Fibroblast of skin of right biceps (primary cell): ENCODE results near the gene DNMT3L.
A peak's percentile ranks its signal among the peaks of the same experiment; 100 is the strongest.
"Not testable (repeated sequence)": the region's sequence is repeated elsewhere in the genome, so short reads cannot be mapped to it uniquely, and the experiment has no call there.

Experiments
- DNase-seq: peaks from one replicate; pipeline ENCODE4 v3.0.0-alpha.2; 2013

DNMT3L gene

GRCh38 chr21:44241281-44241680 is 20.4 kb downstream of the DNMT3L start:
- not testable (repeated sequence) for DNase-seq

DNA sequence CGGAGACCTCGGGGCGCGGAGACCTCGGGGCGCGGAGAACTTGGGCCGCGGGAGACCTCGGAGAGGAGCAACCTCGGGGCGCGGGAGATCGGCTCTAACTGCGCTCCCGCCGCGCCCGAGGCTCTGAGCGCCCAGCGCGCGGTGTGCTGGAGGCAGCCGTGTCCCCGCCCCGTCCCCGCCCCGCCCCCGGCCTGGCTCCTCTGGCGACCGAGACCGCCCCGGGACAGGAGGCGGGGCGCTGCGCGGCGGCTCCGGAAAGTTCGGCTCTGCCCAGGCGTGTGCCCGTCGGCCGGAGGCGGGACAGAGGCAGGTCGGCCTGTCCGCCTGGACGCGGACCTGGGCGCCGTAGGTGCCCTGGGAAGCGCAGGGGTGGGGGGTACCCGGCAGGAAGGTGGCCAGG is 20.9 kb downstream of the DNMT3L start, which contains the start of gene ICOSLG:
ICOSLG (minus strand) TSS at position 102 of the 400 bp plus-strand sequence. CDS start 126 bp downstream, outside the sequence.
- DNase-seq = not testable (repeated sequence)

DNA sequence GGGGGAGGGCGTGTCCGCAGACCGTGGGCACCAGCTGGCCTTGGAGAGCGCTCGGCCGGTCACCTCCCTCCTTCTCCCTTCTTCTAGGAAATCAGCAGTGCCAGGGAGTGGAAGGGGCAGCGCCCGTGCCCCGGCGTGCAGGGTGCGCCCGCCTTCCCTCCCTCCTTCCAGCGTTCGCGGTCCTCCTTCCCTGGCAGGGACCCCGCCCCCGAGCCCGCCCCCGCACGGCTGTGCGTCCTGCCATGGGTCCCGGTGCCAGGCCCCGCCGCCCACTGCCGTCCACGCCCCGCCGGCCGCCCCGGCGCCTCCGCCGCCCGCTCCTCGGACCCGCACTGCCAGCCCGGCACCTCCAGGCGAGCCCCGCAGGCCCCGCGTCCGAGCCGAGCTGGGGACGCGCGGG is 21.3 kb downstream of the DNMT3L start:
- not testable (repeated sequence) for DNase-seq

DNA sequence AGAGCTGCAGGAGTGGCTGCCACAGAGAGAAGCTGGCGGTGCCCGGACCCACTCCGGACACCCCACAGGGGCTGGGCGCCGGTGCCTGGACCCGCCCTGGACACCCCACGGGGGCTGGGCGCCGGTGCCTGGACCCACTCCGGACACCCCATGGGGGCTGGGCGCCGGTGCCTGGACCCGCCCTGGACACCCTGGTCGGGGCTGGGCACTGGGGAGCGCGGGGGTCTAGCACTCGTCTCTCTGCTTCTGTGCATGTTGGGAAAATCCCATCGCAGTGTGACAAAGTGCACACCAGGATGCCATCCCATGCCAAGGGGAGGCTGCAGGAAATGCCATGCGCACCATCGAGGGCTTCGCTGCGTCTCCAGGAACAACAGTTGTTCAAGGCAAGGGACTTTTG is 32.1 kb downstream of the DNMT3L start:
- not testable (repeated sequence) for DNase-seq

GRCh38 chr21:44228109-44228508 is 33.6 kb downstream of the DNMT3L start:
- DNase-seq = not testable (repeated sequence)

DNA sequence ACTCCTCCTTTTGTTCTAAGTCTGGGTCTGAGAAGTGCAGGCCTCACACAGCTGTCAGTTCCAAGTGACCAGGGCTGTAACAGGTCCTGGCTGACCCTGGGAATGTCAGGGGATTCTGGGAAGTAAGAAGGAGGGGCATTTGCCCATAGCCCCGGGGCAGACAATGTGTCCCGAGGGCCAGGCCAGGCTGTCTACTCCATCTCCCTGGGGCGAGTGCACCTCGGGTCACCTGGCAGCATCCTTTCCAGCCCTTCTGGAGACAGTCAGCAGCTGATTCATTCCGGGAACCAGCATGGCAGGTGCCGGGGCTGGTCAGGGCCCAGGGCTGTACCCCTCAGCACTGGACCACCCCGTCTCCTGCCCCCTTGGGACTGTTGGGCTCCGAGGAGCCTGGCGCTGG is 34.1 kb downstream of the DNMT3L start:
- DNase-seq = not testable (repeated sequence)

DNA sequence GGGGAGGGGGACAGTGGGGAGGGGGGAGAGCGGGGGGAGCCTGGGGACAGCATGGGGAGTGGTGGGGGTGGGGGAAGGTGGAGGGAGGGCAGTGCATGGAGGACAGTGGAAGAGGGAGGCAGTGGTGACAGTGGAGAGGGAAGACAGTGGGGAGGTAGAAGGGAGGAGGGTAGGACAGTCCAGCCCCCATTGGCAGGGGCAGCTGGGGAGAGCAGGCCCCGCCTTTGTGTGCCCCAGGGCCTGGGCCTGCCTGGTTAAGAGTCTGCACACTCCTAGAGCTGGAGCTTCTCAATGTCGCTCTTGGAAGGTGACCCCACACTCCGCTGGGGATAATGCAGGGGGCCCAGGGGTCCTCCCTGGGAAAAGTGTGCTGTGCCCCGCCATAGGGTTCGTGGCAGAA is 36.1 kb downstream of the DNMT3L start:
- DNase-seq = not testable (repeated sequence)

DNA sequence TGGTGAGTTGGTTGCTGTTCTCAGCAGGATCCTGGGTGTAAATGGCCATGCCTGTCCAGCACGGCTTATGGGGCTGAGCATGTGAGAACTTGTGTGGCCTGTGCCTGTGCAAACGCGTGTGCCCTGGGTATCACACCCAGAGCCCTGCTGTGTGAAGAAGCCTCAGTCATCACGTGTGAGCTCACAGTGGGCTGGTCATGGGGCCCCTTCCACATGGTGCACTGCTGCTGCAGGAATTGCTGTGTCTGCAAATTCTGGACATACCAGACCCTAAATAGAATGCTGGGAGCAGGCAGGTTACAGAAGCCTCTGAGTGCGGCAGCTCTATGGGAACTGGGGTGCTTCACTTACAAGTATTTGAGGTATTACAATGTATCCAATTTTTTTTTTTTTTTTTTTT is 38.4 kb downstream of the DNMT3L start:
- not testable (repeated sequence) for DNase-seq

GRCh38 chr21:44220674-44221073 is 41.0 kb downstream of the DNMT3L start:
- DNase-seq = not testable (repeated sequence)

GRCh38 chr21:44218461-44218860 is 43.2 kb downstream of the DNMT3L start:
- DNase-seq = not testable (repeated sequence)

- DNase-seq = not testable (repeated sequence)
Measured at GRCh38 chr21:44211978-44212377, 49.7 kb downstream of the DNMT3L start.

GRCh38 chr21:44211574-44211973 is 50.1 kb downstream of the DNMT3L start:
- not testable (repeated sequence) for DNase-seq

DNA sequence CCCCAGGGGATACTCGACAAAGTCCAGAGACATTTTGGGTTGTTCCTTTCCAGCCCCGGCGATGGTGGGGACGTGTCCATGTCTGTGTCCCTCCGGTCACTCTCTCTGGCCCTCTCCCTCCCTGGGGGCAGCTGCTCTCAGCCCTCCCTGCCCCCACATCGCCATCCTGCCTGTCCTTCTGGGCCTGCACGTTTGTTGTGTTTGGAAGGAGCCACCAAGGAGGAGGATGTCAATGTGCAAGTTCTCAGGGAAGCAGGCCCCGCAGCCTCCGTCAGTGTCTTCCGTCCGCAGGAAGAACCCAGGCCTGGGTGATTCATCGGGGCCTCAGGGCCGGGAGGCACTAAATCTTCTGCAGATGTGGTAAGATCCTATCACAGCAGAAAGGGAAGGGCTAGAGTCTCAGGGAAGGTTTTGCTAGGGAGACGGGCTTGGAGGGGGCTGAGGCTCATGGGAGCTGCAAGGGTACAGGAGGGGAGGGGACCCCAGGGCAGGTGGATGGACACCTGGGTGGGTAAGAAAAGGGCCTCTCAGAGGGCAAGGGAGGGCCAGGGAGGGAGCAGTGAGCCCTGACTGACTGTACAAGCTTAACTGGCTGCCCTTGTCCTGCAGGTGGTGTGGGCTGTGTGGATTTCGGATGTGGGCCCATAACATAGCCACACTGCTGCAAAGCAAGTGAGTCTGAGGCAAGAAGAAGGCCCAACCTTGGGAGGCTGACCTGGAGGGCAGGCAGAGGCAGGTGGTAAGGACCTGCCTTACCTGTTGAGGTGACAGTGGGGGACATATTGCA is 53.6 kb downstream of the DNMT3L start:
- DNase-seq = peak; percentile 0

DNA sequence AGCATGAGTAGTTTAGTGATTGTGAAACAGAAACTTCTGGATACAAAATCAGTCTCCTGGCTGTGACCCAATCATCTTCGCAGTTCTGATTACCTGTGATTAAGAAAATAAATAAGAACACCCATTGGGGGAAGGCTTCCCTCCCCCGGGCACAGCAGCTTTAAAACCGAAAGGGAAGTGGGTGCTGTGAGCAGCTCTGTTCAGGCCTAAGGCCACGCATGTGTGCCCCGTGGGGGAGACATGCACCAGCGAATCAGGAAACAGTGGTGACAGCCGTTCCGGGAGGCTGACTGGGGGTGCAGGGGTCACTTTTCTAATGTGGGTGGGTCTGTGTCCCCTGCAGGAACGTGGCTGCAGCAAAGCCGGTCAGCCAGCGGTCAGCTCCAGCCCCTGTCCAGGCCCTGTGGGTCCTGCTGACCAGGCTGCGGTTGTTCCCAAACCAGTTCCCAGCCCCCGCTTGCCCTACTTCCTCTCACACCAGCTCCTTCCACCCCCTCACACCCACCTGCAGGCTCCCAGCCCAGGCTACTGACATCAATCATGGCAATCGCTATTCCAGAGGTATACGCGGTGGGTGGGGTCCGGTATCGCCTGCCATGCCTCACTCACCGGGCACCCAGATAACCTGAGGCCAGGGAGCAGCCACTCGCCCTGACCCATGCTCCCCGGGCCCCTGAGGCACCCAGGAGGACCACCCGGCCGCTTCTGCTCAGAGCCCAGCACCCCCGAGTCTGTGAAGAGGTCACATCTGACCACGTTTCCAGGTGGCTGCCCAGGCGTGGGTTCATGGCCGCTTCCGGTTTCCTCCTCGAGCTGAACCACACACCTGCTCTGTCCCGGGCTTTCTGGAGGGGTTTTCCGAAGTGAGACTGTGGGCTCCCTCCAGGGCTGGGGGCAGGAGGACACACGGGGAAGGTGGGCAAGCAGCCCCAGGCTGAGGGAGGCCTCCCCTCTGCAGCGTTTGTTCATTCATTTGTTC is 54.7 kb downstream of the DNMT3L start:
- DNase-seq = not testable (repeated sequence)

- DNase-seq = not testable (repeated sequence)
Measured at GRCh38 chr21:44206187-44206586, 55.5 kb downstream of the DNMT3L start.

DNA sequence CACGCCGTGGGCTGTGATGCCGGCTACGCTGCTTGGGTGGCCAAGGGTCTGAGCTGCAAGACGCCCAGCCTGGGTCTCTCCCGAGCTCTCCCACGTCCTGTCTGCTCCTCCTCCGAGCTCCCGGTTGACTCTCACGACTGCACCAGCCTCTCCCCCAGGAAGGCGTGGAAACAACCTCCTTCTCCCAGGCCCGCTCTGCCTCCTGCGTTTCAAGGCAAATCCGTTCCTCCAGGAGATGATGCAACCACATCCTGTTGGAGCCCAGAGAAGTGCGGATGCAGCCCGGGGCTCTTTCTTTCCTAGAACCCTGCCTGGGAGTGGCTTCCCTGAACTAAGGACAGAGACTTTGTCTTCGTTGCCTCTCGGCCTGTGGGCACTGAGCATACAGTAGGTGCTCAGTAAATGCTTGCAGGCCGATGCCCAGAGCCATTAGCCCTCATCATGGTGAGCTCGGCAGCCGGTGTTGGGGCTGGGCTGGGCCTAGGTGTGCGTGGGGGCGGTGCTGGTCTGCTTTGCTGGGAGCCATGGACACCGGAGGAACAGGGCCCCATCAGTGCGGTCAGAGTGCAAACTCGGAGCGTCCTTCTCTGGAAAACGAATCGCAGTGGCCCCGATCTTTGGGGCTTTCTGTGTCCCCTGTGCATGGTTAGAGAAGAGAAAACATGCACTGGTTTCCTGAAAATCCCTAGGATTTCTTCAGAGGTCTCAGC is 59.0 kb downstream of the DNMT3L start:
- DNase-seq = not testable (repeated sequence)

- not testable (repeated sequence) for DNase-seq
Measured at GRCh38 chr21:44199997-44200396, 61.7 kb downstream of the DNMT3L start.

- DNase-seq = no peak
Measured at GRCh38 chr21:44199448-44199847, 62.2 kb downstream of the DNMT3L start.

- not testable (repeated sequence) for DNase-seq
Measured at GRCh38 chr21:44197156-44197516, 64.6 kb downstream of the DNMT3L start.
